ENCODE results near the gene IPO7.

The IPO7 gene

DNA sequence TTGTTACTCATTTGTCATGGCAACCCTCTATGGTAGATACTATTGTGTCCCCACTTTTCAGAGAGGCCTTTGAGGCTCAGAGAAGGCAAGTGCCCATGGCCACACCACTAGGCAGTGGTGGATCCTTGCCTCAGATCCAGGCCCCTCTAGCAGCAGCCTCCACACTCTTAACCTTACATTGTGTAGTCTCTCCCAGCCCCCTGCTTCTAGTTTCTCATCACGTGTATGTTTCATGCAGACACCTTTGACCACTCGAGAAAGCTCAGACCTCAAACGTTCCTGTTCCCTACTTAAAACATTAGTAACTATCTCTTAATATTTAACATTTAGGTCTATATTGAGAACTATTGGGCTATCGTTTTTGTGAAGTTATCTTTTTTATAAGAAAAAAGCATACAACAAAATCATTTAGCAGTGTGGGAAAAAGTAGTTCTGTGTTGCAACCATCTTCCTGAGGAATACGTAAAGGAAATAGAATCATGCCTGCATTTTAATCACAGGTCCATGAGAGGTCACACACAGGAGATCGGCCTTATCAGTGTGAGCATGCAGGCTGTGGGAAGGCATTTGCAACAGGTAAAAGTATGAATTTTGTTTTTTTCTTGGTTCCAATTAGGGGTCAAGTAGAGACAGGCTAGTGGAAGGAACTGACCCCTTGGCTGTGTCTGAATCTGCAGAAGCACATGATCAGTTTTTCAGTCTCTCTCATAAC lies 111.5 kb downstream of the IPO7 start:
- no peak for DNase-seq

All from activated CD4-positive, alpha-beta T cell treated with anti-CD3 and anti-CD28 coated beads, Interleukin-2, Interleukin-6, amounts not matched to agents 100 ng/mL and 50 ng/mL, durations not matched to agents 16 hours and 8 hours (primary cell).